Psoas muscle (tissue), 8 donors: ENCODE measurements around the gene IRS1. TPM values are rescaled to one million over a fixed set of nuclear protein-coding genes. Genes with fewer than 3 reads are reported as not detected.

Experiments
- ATAC-seq, 4 donors: fragments of 200-7000 bp; cut with Tn5 transposase; one replicate each; pipeline ENCODE4 v1.9.1; 2020; ENCODE audit warnings: moderate library complexity in 3 of 4, mild to moderate bottlenecking in 2 of 4
- DNase-seq, 2 donors: peaks; one replicate each; pipeline ENCODE4 v3.0.0-alpha.2; 2020
- H3K27ac ChIP-seq: fragments of 200-600 bp; one replicate; pipeline ENCODE4 v1.8.0; 2022
- H3K27me3 ChIP-seq, 3 donors: fragments of 200-600 bp in 1 of 3; one replicate each; pipeline versions ENCODE4 v1.6.1 to v1.8.0; 2013 to 2022; ENCODE audit warnings: low read length in 2 of 3, mild to moderate bottlenecking in 2 of 3, moderate library complexity in 1 of 3; ENCODE audit not compliant: insufficient read depth in 3 of 3
- H3K36me3 ChIP-seq, 2 donors: fragments of 200-600 bp in 1 of 2; one replicate each; pipeline versions ENCODE4 v1.6.1 to v1.8.0; 2013 to 2022; ENCODE audit warnings: low read depth in 1 of 2, mild to moderate bottlenecking in 1 of 2, moderate library complexity in 1 of 2; ENCODE audit not compliant: insufficient read depth in 1 of 2
- H3K4me1 ChIP-seq: fragments of 200-600 bp; one replicate; pipeline ENCODE4 v1.8.0; 2022
- H3K4me3 ChIP-seq: fragments of 200-600 bp; one replicate; pipeline ENCODE4 v1.8.0; 2022; ENCODE audit warnings: mild to moderate bottlenecking
- H3K9me3 ChIP-seq: fragments of 200-600 bp; one replicate; pipeline ENCODE4 v1.8.0; 2022
- CTCF ChIP-seq: fragments of 200-600 bp; IDR thresholded peaks from one replicate; pipeline ENCODE4 v1.8.0; 2022; ENCODE audit warnings: antibody characterized with exemption
- WGBS, 3 donors: extraction: QIAGEN DNeasy Blood & Tissue Kit; methylation state at CpG; one replicate each; pipeline versions ENCODE4 v1.1.6 to v1.1.7; 2013; 5-methylcytosine and 5-hydroxymethylcytosine counted together
- intact Hi-C, 2 donors: fragments of 100-400 bp; cut with DNase I; formaldehyde crosslinking; loops; one replicate each; pipeline versions ENCODE4 v1.11.0 to v1.14.2; 2022
- polyA plus RNA-seq, 3 donors: library from polyadenylated mRNA; stranded (reverse); fragments of 200-250 nt; gene quantifications; one replicate each; pipeline ENCODE4 v1.2.3, GENCODE V29; 2013
- total RNA-seq, 4 donors: library from RNA; stranded (reverse); fragmentation: NEBNext Ultra II Directional in 2 of 4; extraction: Animal tissue kit (Norgen Biotek cat#: 25700) in 2 of 4; gene quantifications; one replicate each; pipeline versions ENCODE4 v1.2.1 to v1.2.4, GENCODE V29; 2021 to 2023
- donor health status: healthy with polysubstance abuse.
- donor health status: DM: no; HTN: no; CAD: no; lungs with moderate emphysema.
- donor health status: Bipolar disorder and iron deficiency.
- donor health status: healthy.
- donor health status: DM: yes; HTN: yes; CAD: no.
- donor health status: DM: no; HTN: no; CAD: no.
- donor health status: DM: no; HTN: no; CAD: no.
- donor health status: DM: yes; HTN: yes; CAD: no.

IRS1 gene
- total and polyA plus RNA-seq, 7 donors, result 2.5 to 21.0 (median 11.9) TPM

GRCh38 chr2:226711606-226712296, 87.9 kb downstream of the IRS1 start:
- TF ChIP-seq CTCF, result no peak
- Histone ChIP-seq H3K27ac (no peak overlapping the region), H3K36me3 (no peaks in the 10 kb centered on the region), H3K9me3 (no peaks in the 10 kb centered on the region), H3K4me3 (no peak overlapping the region), H3K4me1 (no peaks in the 10 kb centered on the region), H3K27me3 (no peaks in the 10 kb centered on the region)
- no peak for DNase-seq
- WGBS, 3 donors, result 93 to 96% (median 95%) methylated on average over 2 of the region's 2 CpGs
- intact Hi-C loops, result no loop called here
- no peak for ATAC-seq

- no peak overlapping the region for H3K4me3 ChIP-seq
- DNase-seq (no peak), ATAC-seq (no peak)
- H3K4me1 ChIP-seq, result no peaks in the 10 kb centered on the region
- intact Hi-C loops, result no loop called here
- H3K9me3 ChIP-seq, result no peaks in the 10 kb centered on the region
- TF ChIP-seq CTCF, result no peak
- no peaks in the 10 kb centered on the region for H3K36me3 ChIP-seq
- H3K27ac ChIP-seq, result no peak overlapping the region
- no peaks in the 10 kb centered on the region for H3K27me3 ChIP-seq
Measured at GRCh38 chr2:226707499-226707898, 92.1 kb downstream of the IRS1 start.

- Histone ChIP-seq H3K4me3 (no peak overlapping the region), H3K27me3 (no peaks in the 10 kb centered on the region), H3K4me1 (no peaks in the 10 kb centered on the region), H3K36me3 (no peaks in the 10 kb centered on the region), H3K9me3 (no peaks in the 10 kb centered on the region), H3K27ac (no peak overlapping the region)
- TF ChIP-seq CTCF, result no peak
- WGBS, 3 donors, result 42 to 53% (median 53%) methylated on average over 3 of the region's 3 CpGs
- ATAC-seq, result peak in 2 of 4 donors; percentile 12 to 26
- intact Hi-C loops, result no loop called here
- DNase-seq, result no peak
Measured at GRCh38 chr2:226705965-226706364, 93.7 kb downstream of the IRS1 start.

DNA sequence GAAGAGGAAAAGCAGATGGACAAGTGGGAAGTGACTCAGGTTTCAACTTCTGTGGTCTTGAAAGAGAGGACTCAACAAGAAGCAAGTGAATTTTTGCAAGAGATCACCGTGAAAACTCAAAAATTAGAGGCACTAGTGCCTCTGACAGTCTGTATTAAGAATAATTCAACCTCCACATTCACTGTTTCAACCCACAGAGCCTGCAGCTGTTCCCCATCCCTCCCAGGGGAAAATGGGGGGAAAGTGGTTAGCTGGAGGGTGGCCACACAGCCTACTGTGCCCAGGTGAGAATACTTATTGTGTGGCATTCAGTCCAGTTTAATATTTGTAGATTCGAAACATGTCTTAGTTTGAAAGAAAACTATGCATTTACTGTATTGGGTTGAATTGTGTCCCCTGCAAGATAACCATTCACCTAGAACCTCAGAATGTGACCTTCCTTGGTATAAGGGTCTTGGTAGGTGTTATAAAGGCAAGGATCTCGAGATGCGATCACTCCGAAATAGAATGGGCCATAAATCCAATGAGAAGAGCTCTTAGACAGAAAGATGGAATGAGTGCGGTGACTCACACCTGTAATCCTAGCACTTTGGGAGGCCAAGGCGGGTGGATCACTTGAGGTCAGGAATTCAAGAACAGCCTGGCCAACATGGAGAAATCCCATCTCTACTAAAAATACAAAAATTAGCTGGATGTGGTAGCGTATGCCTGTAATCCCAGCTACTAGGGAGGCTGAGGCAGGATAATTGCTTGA, 94.3 kb downstream of the IRS1 start:
- Histone ChIP-seq H3K36me3 (no peaks in the 10 kb centered on the region), H3K27me3 (no peaks in the 10 kb centered on the region), H3K4me1 (no peaks in the 10 kb centered on the region), H3K4me3 (no peak overlapping the region), H3K27ac (no peak overlapping the region), H3K9me3 (no peaks in the 10 kb centered on the region)
- 68 to 96% (median 71%) methylated on average over 8 of the region's 8 CpGs for WGBS, 3 donors
- DNase-seq, result no peak
- intact Hi-C loops, result no loop called here
- no peak for TF ChIP-seq CTCF
- peak in 2 of 4 donors; percentile 66 to 71 for ATAC-seq
